ENCODE measurements around the gene SERTAD3.
A peak's percentile ranks its signal among the peaks of the same experiment; 100 is the strongest.
"Not testable (repeated sequence)": the region's sequence is repeated elsewhere in the genome, so short reads cannot be mapped to it uniquely, and the experiment has no call there.

SERTAD3 gene

DNA sequence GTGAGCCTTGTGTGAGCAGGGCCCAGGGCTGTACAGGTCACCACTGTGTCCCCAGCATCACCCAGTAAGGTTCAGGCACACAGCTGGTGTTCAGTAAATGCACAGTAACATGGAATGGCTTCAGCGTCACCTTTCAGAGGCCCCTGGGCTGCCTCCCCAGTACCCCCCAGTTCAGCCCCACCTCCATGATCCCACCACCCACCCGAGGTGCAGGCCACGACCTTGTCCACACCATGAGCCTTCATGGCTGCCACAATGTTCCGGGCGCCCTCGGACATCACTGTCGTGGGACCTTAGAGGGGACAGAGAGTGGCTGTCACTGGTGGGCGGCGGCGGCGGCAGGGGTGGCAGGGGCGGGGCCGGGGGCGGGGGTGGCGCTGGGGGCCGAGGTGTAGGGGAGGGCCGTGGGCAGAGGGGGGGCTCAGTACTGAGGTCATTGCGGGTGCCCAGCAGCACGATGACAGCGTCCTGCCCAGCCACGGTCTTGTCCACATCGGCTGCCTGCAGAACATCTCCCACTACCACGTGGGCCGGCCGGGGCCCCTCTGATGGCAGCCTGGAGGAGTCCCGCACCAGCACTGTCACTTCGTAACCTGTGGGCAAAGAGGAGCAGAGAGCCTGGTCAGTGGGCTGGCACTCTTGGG, 13.9 kb upstream of the SERTAD3 start:
- DNase-seq (ENCODE audit: low read depth), result no peak

DNA sequence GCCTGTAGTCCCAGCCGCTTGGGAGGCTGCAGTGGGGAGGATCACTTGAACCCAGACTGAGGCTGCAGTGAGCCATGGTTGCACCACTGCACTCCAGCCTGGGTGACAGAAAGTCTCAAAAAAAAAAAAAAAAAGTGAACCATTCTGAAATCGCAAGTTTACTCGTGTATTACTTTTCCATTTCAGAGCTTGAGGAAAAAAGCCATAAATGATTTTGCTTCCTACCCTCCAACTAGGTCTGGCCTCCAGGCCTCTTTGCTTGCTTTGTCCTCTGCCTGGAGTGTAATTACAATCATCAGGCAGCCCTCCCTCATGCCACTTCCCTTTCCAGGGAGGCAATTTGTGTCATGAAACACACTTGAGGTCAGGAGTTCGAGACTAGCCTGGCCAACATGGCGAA, 12.9 kb upstream of the SERTAD3 start:
- DNase-seq (ENCODE audit: low read depth), result no peak

DNA sequence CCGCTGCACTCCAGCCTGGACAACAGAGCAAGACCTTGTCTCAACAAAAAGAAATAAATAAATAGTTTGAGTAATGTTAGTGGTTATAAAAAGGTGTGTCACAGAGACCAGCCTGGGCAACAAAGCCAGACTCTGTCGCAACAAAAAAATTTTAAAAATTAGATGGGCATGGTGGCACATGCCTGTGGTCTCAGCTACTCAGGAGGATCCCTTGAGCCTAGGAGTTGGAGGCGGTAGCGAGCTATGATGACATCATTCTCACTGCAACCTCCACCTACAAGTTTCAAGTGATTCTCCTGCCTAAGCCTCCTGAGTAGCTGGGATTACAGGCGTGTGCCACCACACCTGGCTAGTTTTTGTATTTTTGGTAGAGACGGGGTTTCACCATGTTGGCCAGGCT, 9.8 kb upstream of the SERTAD3 start:
- DNase-seq (ENCODE audit: low read depth), result not testable (repeated sequence)

- no peak for DNase-seq (ENCODE audit: low read depth)
Measured at GRCh38 chr19:40453151-40453735, 9.1 kb upstream of the SERTAD3 start.

GRCh38 chr19:40452016-40452415, 7.9 kb upstream of the SERTAD3 start:
- DNase-seq (ENCODE audit: low read depth), result no peak

- DNase-seq (ENCODE audit: low read depth), result no peak
Measured at GRCh38 chr19:40450664-40451063, 6.5 kb upstream of the SERTAD3 start.

DNA sequence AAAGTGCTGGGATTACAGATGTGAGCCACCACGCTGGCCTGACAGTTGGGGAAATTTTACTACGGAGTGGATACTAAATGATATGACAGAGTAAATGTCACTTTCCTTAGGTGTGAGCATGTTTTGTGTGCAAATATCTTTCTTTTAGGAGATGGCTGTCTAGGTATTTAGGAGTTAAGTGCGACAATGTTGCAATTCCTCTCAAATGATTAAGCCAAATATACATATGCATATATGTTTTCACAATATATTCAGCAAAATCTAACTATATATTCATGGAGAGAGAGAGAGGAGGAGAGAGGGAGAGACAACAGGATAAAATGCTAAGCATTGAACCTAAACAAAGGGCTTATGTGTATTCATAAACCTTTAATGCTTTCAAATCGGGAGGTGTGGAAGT, 5.4 kb upstream of the SERTAD3 start:
- no peak for DNase-seq (ENCODE audit: low read depth)

GRCh38 chr19:40446263-40446784, 2.2 kb upstream of the SERTAD3 start:
- DNase-seq (ENCODE audit: low read depth), result no peak

DNA sequence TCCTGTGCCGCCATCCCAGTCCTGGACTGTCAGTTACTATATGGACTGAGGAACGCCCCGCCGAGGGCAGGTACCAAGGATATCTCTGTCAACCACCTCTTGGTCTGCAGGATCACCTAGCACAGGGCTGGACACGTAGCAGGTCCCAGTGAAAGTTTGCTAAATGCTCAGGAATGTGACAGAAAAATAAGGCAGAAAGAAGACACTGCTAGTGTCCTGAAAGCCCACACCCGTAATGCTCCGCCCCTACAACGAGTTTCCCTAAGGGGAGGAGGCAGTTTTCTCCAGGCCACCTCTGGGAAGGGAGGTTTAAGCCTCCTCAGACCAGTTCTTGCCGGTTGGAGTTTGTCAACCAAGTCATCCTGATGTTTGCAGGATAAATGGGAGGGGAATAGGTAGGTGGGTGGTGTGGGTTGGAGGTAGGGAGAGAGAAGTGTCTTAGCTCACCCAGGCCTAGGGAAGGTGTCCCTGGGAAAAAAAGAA, 1.7 kb upstream of the SERTAD3 start:
- DNase-seq (ENCODE audit: low read depth), result no peak

DNA sequence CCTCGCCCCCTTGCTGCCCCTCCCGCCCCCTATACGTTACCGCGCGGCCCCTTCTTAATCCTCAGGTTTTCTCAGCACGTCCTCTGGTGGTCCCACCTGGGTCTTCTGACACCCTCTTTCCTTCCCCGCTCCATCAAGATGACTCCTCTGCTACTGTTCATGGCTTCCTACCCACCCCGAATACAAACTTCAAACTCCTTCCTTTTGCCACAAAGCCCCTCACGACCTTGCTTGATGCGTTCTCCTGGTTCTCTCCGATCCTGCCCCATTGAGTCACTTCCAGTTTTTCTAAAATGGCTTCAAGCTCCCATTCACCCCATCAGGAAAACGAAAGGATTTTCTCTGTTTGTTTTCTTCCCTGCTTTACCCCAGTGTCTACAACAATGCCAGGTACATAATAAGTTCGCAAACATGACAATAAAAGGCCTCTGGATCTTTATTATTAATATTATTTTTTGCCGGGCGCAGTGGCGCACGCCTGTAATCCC, 734 bp upstream of the SERTAD3 start:
- DNase-seq (ENCODE audit: low read depth), result no peak

- DNase-seq (ENCODE audit: low read depth), result peak; percentile 94
Measured at GRCh38 chr19:40443131-40443999, 770 bp downstream of the SERTAD3 start.

DNA sequence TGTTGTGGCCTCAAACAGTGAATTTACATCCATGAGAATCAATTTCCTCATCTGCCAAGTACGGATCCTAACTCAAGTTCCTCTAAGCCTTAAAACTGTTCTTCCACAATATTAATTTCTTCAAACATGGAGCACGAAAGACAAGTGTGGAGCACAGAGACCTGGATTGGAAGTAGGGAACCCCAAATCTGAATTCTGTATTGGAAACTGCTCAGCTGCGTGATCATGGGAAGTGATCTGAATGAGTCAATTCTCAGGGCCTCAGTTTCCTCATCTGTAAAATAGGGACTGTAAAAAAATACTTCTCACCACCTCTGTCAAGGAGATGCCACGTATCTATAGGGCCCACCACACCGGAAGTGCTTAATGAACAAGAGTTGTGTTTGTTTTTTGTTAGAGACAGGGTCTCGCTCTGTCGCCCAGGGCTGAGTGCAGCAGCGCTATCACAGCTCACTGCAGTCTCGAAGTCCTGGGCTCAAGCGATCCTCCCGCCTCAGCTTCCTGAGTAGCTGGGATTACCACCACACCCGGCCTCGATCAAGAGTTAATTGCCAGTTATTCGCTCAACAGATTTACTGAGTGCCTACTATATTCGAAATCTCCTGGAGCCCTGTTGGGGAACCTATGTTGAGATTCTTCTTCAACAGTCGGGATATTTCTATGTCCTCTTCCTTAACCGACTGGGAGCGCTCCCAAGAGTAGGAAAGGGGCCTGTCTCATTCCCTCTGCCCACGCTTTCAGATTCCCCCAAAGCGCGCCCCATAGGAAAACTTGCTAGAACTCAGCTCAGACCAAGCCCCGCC, 1.6 kb downstream of the SERTAD3 start:
- DNase-seq (ENCODE audit: low read depth), result no peak

GRCh38 chr19:40441719-40442253, 2.3 kb downstream of the SERTAD3 start:
- no peak for DNase-seq (ENCODE audit: low read depth)

- no peak for DNase-seq (ENCODE audit: low read depth)
Measured at GRCh38 chr19:40438284-40438683, 5.9 kb downstream of the SERTAD3 start.

GRCh38 chr19:40433391-40434216, 10.5 kb downstream of the SERTAD3 start:
- DNase-seq (ENCODE audit: low read depth), result no peak

DNA sequence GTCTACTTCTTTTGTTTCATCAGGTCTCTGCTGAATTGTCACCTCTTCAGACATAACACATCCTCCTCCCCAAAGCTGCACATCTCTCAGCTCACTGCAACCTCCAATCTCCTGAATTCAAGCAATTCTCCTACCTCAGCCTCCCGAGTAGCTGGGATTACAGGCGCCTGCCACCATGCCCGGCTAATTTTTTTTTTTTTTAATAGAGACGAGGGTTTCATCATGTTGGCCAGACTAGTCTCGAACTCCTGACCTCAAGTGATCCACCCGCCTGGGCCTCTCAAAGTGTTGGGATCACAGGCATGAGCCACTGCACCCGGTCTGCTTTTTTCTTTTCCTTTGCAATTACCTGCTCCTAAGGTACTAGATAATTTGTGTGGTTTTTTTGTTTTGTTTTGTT, 11.4 kb downstream of the SERTAD3 start:
- not testable (repeated sequence) for DNase-seq (ENCODE audit: low read depth)

GRCh38 chr19:40431698-40432097, 12.4 kb downstream of the SERTAD3 start:
- no peak for DNase-seq (ENCODE audit: low read depth)

DNA sequence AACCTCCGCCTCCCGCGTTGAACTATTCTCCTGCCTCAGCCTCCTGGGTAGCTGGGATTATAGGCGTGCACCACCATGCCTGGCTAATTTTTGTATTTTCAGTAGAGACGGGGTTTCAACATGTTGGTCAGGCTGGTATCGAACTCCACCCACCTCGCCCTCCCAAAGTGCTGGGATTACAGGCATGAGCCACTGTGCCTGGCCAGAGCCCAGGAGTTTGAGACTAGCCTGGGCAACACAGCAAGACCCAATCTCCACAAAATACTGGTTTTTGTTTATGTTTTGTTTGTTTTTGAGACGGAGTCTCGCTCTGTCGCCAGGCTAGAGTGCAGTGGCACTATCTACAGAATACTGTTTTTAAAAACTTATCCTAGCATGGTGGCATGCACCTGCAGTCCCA, 13.9 kb downstream of the SERTAD3 start:
- DNase-seq (ENCODE audit: low read depth), result not testable (repeated sequence)

- not testable (repeated sequence) for DNase-seq (ENCODE audit: low read depth)
Measured at GRCh38 chr19:40428197-40428596, 15.9 kb downstream of the SERTAD3 start.

- peak; percentile 98 for DNase-seq (ENCODE audit: low read depth)
Measured at GRCh38 chr19:40425450-40426287, 18.5 kb downstream of the SERTAD3 start, which contains the start of gene SERTAD1. TSS of gene SERTAD1 (minus strand) at chr19:40425992. CDS start at chr19:40423546, 2,446 bp downstream.
